ENCODE results near the gene SMIM10.

- TF ChIP-seq CTCF (IDR thresholded peaks at IDR 0.05) (no peak), POLR2A (IDR thresholded peaks at IDR 0.05) (no peak)
Observed at GRCh38 chrX:135010921-135011320, 20.1 kb downstream of the SMIM10 start.
